ENCODE measurements around the gene SLC25A4. TPM values are rescaled to one million over a fixed set of nuclear protein-coding genes. Genes with fewer than 3 reads are reported as not detected.
"Not testable (repeated sequence)": the region's sequence is repeated elsewhere in the genome, so short reads cannot be mapped to it uniquely, and the experiment has no call there.

Gene SLC25A4
- total RNA-seq, 6 experiments from 2014 or later, result 24.1 to 36.7 (median 27.0) TPM

DNA sequence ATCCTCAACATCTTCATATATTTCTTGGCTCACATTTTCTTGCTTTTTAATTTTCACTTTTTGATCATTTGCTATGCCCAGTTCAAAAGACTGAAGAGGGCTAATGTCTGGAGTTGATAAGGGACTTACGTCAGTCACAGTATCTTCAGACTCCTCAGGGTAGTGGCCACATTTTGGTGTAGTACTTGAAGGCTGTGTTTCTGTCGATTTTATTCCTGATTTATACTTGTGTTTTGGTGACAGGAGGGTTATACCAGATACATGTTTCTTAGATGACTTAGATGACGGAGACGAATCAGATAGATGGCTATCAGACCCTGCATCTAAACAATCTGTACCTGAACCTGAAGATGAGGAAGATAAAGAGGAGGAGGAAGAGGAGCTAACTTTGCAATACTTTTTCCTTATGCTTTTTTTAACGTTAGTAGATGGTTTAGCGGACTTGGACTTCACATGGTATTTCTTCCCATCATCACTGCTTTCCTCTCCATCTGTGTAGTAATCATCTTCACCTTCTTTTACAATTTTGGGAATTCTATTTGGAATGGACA, 47.3 kb downstream of the SLC25A4 start:
- H3K27me3 ChIP-seq, result no peaks in the 10 kb centered on the region
- DNase-seq (no peak), ATAC-seq (no peak)
- peaks cover 0 to 19% (median 8%) of the 10 kb centered on the region in 4 donors for H3K36me3 ChIP-seq
- WGBS (ENCODE audit: insufficient coverage, low coverage, low lambda C conversion rate, missing lambda C conversion rate), result 92% methylated on average over 6 of the region's 6 CpGs
- H3K27ac ChIP-seq, result no peak overlapping the region
- H3K4me3 ChIP-seq, result no peak overlapping the region
- H3K9me3 ChIP-seq, result no peaks in the 10 kb centered on the region
- no peaks in the 10 kb centered on the region for H3K4me1 ChIP-seq
- intact Hi-C loops (cut with DNase I), result no loop called here
- no peak for TF ChIP-seq POLR2A (IDR thresholded peaks at IDR 0.05)
- TF ChIP-seq, protein P1, sequence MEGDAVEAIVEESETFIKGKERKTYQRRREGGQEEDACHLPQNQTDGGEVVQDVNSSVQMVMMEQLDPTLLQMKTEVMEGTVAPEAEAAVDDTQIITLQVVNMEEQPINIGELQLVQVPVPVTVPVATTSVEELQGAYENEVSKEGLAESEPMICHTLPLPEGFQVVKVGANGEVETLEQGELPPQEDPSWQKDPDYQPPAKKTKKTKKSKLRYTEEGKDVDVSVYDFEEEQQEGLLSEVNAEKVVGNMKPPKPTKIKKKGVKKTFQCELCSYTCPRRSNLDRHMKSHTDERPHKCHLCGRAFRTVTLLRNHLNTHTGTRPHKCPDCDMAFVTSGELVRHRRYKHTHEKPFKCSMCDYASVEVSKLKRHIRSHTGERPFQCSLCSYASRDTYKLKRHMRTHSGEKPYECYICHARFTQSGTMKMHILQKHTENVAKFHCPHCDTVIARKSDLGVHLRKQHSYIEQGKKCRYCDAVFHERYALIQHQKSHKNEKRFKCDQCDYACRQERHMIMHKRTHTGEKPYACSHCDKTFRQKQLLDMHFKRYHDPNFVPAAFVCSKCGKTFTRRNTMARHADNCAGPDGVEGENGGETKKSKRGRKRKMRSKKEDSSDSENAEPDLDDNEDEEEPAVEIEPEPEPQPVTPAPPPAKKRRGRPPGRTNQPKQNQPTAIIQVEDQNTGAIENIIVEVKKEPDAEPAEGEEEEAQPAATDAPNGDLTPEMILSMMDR (IDR thresholded peaks at IDR 0.05), result no peak

DNA sequence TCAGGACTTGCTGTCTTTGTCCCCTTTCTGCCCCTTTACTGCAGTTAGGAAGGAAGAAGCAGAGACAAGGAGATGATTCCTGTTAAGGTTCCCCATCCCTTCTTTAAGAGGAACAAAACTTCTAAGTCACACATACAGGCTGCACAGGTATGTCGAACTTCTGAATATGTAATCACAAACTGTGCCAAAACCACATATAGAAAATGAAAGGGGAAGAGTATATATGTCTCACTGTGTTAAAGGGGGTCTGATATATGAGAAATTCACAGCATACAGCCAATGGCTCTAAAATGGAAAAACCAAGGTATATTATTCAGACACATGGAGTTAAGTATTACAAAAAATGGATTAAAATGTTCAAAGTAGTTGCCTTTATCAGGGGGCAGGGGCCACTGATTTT, 49.0 kb downstream of the SLC25A4 start:
- WGBS (ENCODE audit: insufficient coverage, low coverage, low lambda C conversion rate, missing lambda C conversion rate), result 40% methylated on average over 1 of the region's 1 CpG
- H3K4me3 ChIP-seq, result no peak overlapping the region
- DNase-seq (no peak), ATAC-seq (no peak)
- TF ChIP-seq, protein P1 (IDR thresholded peaks at IDR 0.05), result no peak
- TF ChIP-seq POLR2A (IDR thresholded peaks at IDR 0.05), result no peak
- peaks cover 0 to 19% (median 8%) of the 10 kb centered on the region in 4 donors for H3K36me3 ChIP-seq
- H3K9me3 ChIP-seq, result no peaks in the 10 kb centered on the region
- no peaks in the 10 kb centered on the region for H3K4me1 ChIP-seq
- no peak overlapping the region for H3K27ac ChIP-seq
- H3K27me3 ChIP-seq, result no peaks in the 10 kb centered on the region
- intact Hi-C loops (cut with DNase I), result no loop called here

DNA sequence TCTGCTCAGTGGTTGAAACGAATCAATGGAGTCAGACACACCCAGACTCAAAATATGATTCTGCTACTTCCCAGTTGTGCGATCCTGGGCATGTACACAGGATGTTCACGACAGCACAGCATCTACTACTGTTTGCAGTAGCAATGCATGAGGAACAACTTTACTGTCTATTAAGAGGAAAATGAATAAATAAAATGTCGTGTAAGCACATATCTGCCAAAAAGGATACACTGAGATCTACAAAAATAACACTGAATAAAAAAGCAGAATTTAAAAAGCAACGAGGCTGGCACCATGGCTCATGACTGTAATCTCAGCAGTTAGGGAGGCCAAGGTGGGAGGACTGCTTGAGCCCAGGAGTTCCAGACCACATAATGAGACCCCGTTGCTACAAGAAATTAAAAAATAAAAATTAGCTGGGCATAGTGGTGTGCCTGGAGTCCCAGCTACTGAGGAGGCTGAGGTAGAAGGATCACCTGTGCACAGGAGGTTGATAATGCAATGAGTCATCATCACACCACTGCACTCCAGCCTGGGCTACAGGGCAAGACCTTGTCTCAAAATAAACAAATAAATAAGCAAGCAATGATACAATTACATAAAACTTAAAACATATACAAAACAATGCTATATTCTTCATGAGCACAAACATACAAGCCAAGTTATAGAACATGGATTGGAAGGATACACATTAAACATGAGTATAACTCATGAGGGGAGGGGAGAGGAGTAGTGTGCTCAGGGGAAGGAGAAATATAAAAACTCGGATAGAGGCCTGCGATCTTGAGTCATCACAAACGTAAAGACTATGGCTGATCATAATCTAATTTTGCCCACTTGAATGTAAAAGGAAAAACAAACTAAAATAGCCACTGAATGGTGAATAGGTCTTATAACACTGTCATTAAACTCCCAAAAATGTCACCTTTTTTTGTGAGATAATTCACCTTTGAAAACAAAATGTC, 52.1 kb downstream of the SLC25A4 start:
- TF ChIP-seq POLR2A (IDR thresholded peaks at IDR 0.05), result no peak
- TF ChIP-seq, protein P1 (IDR thresholded peaks at IDR 0.05), result no peak
- no peak overlapping the region for H3K4me3 ChIP-seq
- intact Hi-C loops (cut with DNase I), result no loop called here
- no peaks in the 10 kb centered on the region for H3K4me1 ChIP-seq
- no peaks in the 10 kb centered on the region for H3K27me3 ChIP-seq
- DNase-seq (no peak), ATAC-seq (peak in 2 of 4 donors; percentile 25 to 42)
- no peaks in the 10 kb centered on the region for H3K9me3 ChIP-seq
- peaks cover 0 to 5% (median 4%) of the 10 kb centered on the region in 4 donors for H3K36me3 ChIP-seq
- no peak overlapping the region for H3K27ac ChIP-seq
- WGBS (ENCODE audit: insufficient coverage, low coverage, low lambda C conversion rate, missing lambda C conversion rate), result 84% methylated on average over 9 of the region's 9 CpGs

DNA sequence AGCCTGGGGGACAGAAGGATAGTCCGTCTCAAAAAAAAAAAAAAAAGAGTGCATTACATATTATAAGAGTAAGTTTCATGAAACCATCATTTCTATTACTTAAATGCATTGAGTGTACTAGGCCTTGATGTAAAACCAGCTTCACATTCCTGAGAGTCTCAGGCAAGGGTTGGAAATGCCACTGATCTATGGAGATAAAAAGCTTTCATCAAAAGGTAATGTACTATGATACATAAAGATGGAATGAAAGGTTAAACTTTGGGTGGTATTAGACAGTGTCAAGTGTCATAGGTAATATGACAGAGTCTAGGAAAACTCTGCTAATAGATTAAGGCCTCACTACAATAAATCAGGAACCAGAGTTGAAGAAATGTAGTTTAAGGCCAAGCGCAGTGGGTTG, 53.4 kb downstream of the SLC25A4 start:
- Histone ChIP-seq H3K4me3 (no peak overlapping the region), H3K27ac (no peak overlapping the region), H3K4me1 (peaks cover 0 to 7% (median 1%) of the 10 kb centered on the region in 4 donors), H3K36me3 (no peaks in the 10 kb centered on the region), H3K9me3 (no peaks in the 10 kb centered on the region), H3K27me3 (no peaks in the 10 kb centered on the region)
- DNase-seq (no peak), ATAC-seq (no peak)
- intact Hi-C loops (cut with DNase I), result no loop called here
- WGBS (ENCODE audit: insufficient coverage, low coverage, low lambda C conversion rate, missing lambda C conversion rate), result 95% methylated on average over 2 of the region's 2 CpGs
- TF ChIP-seq POLR2A (IDR thresholded peaks at IDR 0.05), result no peak
- TF ChIP-seq, protein P1 (IDR thresholded peaks at IDR 0.05), result no peak

DNA sequence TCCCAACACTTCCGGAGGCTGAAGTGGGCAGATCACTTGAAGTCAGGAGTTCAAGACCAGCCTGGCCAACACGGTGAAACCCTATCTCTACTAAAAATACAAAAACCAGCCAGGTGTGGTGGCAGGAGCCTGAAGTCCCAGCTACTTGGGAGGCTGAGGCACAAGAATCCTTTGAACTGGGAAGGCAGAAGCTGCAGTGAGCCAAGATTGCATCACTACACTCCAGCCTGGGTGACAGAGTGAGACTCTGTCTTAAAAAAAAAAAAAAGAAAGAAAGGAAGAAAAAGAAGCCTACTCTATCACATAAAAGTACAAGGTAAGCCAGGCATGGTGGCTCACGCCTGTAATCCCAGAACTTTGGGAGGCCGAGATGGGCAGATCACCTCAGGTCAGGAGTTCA, 55.1 kb downstream of the SLC25A4 start:
- H3K4me3 ChIP-seq; intact Hi-C loops (cut with DNase I); H3K36me3 ChIP-seq; H3K27me3 ChIP-seq; H3K27ac ChIP-seq; H3K9me3 ChIP-seq; ATAC-seq; DNase-seq: not testable (repeated sequence)
- WGBS (ENCODE audit: insufficient coverage, low coverage, low lambda C conversion rate, missing lambda C conversion rate), result 87% methylated on average over 3 of the region's 4 CpGs
- peaks cover 0 to 22% (median 9%) of the 10 kb centered on the region in 4 donors for H3K4me1 ChIP-seq

All from right lobe of liver (tissue), 6 donors.